Right cardiac atrium (tissue), 5 donors: Measurements from ENCODE around the gene PEDS1. TPM values are rescaled to one million over a fixed set of nuclear protein-coding genes. Genes with fewer than 3 reads are reported as not detected.
"Not testable (repeated sequence)": the region's sequence is repeated elsewhere in the genome, so short reads cannot be mapped to it uniquely, and the experiment has no call there.

Experiments used
- ATAC-seq, 2 donors: fragments of 200-7000 bp; cut with Tn5 transposase; one replicate each; pipeline versions ENCODE4 v1.8.0 to v1.9.1; 2020; ENCODE audit warnings: moderate library complexity in 2 of 2, mild to moderate bottlenecking in 1 of 2
- DNase-seq, 3 donors: peaks; one replicate each; pipeline ENCODE4 v3.0.0-alpha.2; 2020
- H3K27ac ChIP-seq: one replicate; pipeline ENCODE4 v1.5.1; 2013; ENCODE audit warnings: mild to moderate bottlenecking, low read length, control low read depth, moderate library complexity
- H3K27me3 ChIP-seq: one replicate; pipeline ENCODE4 v1.6.1; 2013; ENCODE audit not compliant: control insufficient read depth, insufficient read depth
- H3K4me1 ChIP-seq: one replicate; pipeline ENCODE4 v1.6.1; 2013; ENCODE audit warnings: low read length; ENCODE audit not compliant: control insufficient read depth, insufficient read depth
- H3K4me3 ChIP-seq: one replicate; pipeline ENCODE4 v1.5.1; 2013; ENCODE audit warnings: low read length, control low read depth
- H3K9me3 ChIP-seq: one replicate; pipeline ENCODE4 v1.6.1; 2013; ENCODE audit warnings: low read length; ENCODE audit not compliant: control insufficient read depth
- WGBS: extraction: QIAGEN DNeasy Blood & Tissue Kit; methylation state at CpG from one replicate; pipeline ENCODE4 v1.1.7; 2013; 5-methylcytosine and 5-hydroxymethylcytosine counted together
- intact Hi-C, 4 donors: fragments of 100-400 bp; cut with DNase I; formaldehyde crosslinking; loops; one replicate each; pipeline versions ENCODE4 v1.11.0 to v1.14.0; 2022 to 2023
- polyA plus RNA-seq: library from polyadenylated mRNA; stranded (reverse); fragments of 200-250 nt; gene quantifications from one replicate; pipeline ENCODE4 v1.2.3, GENCODE V29; 2013
- total RNA-seq, 4 donors: library from RNA; stranded (reverse); fragmentation: NEBNext Ultra II Directional; extraction: Animal tissue kit (Norgen Biotek cat#: 25700); gene quantifications; one replicate each; pipeline ENCODE4 v1.2.1, GENCODE V29; 2021
- donor health status: healthy with polysubstance abuse.
- donor health status: DM: no; HTN: yes; CAD: no.
- donor health status: DM: no; HTN: no; CAD: no.
- donor health status: DM: no; HTN: yes; CAD: no; lungs with severe emphysema.
- donor health status: DM: yes; HTN: yes; CAD: no.

The PEDS1 gene
- total and polyA plus RNA-seq, 5 donors: 19.3 to 26.8 (median 22.5) TPM

DNA sequence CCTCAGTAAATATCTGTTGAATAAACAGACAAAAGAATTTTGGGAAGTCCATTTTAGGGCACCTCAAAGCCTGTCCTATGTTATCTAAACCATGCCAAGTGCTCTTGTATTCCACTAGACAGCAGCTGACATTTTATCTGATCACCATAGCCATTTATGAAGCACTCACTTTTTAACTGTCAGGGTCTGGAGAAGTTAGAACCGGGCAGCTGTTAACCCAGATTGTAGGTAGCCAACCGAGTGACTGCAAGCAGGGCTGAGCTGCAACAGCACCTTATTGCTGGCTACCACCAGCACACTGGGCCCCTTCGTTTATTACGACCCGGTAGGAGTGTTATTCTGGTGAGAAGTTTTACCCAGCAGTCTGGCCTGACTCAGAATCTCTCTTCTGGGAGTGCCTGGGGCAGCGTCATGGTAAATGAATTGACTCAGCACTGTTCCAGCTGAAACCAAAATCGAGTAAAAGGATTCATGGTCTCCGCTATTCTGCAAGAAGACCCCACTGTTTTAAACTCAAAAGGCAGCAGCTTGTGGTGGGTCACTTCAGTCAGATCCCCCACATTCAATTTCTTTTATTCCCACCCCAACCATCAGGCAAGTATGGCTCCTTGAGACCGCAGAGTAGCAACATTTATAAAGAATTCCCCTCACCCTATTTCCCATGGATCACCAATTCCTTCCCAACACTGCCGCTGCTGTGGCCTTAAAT lies 42.2 kb downstream of the PEDS1 start:
- intact Hi-C loops: no loop called here
- 46% methylated on average over 10 of the region's 10 CpGs for WGBS
- Histone ChIP-seq H3K4me3 (peak overlapping the region; percentile 99), H3K9me3 (no peaks in the 10 kb centered on the region), H3K27me3 (no peaks in the 10 kb centered on the region), H3K4me1 (peaks cover 36% of the 10 kb centered on the region), H3K27ac (peak overlapping the region; percentile 100)
- ATAC-seq (no peak), DNase-seq (no peak)

DNA sequence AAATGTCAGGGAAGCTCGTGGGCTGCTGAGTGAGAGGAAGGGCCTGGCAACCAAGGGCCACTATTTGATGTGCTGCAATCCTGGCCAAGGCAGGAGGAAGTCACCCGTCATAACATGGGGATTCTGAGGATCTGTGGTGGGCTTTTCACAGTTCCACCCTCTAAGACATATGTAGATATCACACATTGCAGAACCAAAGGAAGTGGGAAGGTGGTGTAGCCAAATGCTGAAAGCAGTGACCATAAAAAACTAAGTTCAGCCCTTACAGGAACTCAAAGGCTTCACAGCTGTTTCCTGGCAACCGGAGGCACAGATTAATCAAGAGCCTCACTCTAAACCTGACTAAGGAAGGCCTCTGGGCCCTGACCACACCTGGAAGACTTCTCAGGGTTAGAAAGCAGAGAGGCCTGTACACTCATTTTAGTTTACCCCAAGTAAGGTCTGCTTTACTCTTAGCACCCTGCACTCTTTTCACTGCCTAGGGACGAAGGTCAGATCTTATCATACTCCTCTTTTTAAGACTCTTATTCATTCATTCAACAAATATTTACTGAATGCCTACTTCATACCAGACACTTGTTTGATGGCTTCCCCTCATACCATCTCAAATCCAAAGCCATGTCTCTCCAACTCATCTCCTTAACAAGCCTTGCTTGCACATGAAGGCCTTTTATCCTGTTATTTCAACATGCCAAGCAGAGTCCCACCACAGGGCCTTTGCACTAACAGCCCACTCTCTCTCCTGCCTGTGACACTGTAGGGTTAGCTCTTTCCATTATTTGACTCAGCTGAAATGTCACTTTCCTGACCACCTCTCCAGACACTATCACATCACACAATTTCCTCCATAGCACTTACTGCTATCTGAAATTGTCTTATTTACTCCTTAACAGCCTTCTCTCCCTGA lies 43.1 kb downstream of the PEDS1 start:
- no peak for DNase-seq
- no peak for ATAC-seq
- Histone ChIP-seq H3K27me3 (no peaks in the 10 kb centered on the region), H3K9me3 (no peaks in the 10 kb centered on the region), H3K4me1 (peaks cover 35% of the 10 kb centered on the region), H3K27ac (peak overlapping the region; percentile 41), H3K4me3 (no peak overlapping the region)
- intact Hi-C loops: no loop called here
- WGBS: 23% methylated on average over 4 of the region's 4 CpGs

DNA sequence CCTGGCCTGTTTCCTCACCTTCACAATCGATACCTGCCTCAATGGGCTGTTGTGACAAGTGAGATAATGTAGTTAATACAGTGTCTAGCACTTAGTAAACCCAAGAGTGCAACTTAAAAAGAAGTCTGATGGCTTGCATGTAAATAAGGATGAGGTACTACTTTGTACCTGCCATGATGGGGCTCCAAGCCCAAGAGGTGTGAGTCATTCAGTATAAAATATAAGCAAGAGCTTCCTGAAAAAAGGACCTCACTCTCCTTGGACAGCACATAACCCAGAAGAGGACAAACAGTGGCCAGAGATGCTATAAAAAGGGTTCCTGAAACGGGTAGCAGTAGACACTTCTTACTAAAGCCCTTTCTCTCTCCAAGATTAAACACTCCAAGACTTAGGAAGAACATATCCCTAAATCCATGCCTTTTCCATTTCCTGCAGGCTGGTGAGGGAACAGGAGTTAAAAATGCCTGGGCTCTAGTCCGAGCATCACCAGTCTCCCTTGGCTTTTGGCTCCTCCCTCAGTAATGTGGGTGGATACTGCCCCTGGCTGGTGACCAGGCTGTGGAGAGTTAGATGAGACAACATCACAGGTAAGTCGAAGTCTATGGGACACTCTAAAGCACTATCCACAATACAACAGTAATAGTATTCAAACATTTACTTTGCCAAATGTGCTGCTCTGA lies 44.8 kb downstream of the PEDS1 start:
- DNase-seq (no peak), ATAC-seq (no peak)
- Histone ChIP-seq H3K4me1 (peaks cover 35% of the 10 kb centered on the region), H3K27ac (no peak overlapping the region), H3K9me3 (no peaks in the 10 kb centered on the region), H3K4me3 (no peak overlapping the region), H3K27me3 (no peaks in the 10 kb centered on the region)
- WGBS: 49% methylated on average over 4 of the region's 4 CpGs
- intact Hi-C loops: no loop called here

DNA sequence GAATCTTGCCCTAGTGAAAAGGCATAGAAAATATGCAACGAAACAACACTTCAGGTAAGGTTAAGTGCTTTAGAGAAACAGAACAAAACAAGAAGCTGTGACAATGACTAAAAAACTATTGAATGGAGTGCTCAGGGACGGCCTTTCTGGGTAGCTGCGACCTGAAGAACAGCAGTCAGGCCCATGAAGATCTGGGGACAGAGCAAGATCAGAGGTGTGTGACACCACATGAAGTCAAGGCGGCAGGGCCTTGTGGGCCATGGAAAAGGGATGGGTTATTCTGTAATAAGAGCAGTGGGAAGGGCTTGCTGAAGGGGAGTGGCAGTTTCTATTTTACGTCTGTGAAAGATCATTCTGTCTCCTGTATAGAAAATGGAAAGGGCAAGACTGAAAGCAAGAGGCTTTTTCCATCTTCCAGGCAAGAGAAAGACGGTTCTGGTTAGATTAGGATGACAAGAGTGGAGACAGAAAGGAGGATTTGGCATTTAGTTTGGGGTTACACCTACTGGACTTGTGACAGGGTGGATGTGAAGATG lies 45.7 kb downstream of the PEDS1 start:
- Histone ChIP-seq H3K27ac (no peak overlapping the region), H3K4me1 (peaks cover 35% of the 10 kb centered on the region), H3K4me3 (no peak overlapping the region), H3K27me3 (no peaks in the 10 kb centered on the region), H3K9me3 (no peaks in the 10 kb centered on the region)
- DNase-seq (no peak), ATAC-seq (no peak)
- WGBS: 59% methylated on average over 6 of the region's 6 CpGs
- intact Hi-C loops: no loop called here

DNA sequence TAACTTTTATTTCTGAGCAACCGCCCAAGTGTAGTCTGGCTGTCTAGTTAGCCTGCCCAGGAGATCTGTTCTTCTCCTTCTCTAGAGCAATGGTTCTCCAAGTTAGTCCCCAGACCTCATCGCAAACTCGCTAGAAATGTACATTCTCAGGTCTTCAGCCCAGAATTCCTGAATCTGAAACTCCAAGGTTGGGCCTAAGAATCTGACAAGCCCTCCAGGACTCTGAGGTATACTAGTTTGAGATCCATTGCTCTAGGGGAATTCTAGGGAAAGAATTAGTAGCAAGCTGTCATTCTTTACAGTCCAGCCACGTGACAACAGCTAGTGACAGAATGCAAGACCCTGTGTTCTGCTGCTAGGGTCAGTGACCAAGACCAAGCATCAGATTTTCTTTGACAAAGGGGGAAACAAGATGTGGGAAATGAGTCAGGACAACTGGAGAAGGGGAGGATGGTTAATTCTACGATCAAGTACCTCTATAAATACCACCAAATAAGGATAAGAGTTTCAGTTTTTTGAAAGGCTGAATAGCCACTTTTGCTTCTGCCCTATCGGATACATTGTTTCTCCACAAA lies 46.4 kb downstream of the PEDS1 start:
- no peaks in the 10 kb centered on the region for H3K9me3 ChIP-seq
- no peak for DNase-seq
- WGBS: 75% methylated on average over 6 of the region's 6 CpGs
- peaks cover 35% of the 10 kb centered on the region for H3K4me1 ChIP-seq
- no peak overlapping the region for H3K4me3 ChIP-seq
- intact Hi-C loops: no loop called here
- H3K27me3 ChIP-seq: no peaks in the 10 kb centered on the region
- ATAC-seq: no peak
- H3K27ac ChIP-seq: no peak overlapping the region

DNA sequence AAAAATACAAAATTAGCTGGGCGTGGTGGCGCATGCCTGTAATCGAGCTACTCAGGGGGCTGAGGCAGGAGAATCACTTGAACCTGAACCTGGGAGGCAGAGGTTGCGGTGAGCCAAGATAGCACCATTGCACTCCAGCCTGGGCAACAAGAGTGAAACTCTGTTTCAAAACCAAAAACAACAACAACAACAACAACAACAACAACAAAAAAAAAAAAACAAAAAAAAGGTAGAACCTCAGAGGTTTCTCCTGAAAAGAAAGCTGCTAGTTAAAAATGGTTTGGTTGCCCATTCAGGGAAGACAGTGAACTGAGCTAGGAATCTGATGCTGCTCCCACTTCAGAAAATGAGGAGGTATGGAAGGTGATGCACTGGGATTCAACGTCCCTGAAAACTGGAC lies 46.9 kb downstream of the PEDS1 start:
- peaks cover 36% of the 10 kb centered on the region for H3K4me1 ChIP-seq
- H3K27ac ChIP-seq, intact Hi-C loops, H3K27me3 ChIP-seq, DNase-seq, H3K9me3 ChIP-seq, ATAC-seq, H3K4me3 ChIP-seq: not testable (repeated sequence)
- WGBS: 86% methylated on average over 5 of the region's 5 CpGs

Other genes with a start within 250 kb of the PEDS1 start
- gene SPATA2, start 238.2 kb downstream of the PEDS1 start, total RNA-seq: 1 to 10 TPM; 6.4 to 8.2 (median 7.1) TPM
- gene SPATA2, start 238.2 kb downstream of the PEDS1 start, polyA plus RNA-seq: 5.5 TPM
- gene RNF114, start 217.3 kb downstream of the PEDS1 start, total RNA-seq: 10 to 100 TPM; 44.0 to 50.0 (median 47.1) TPM
- gene RNF114, start 217.3 kb downstream of the PEDS1 start, polyA plus RNA-seq: 42.8 TPM
- 1 to 10 TPM; 2.9 to 6.0 (median 3.4) TPM for gene SNAI1, start 170.7 kb downstream of the PEDS1 start, total RNA-seq
- gene SNAI1, start 170.7 kb downstream of the PEDS1 start, polyA plus RNA-seq: 8.4 TPM
- 100 to 1,000 TPM in 1 of 4 donors, 10 to 100 TPM in 3; 86.8 to 120 (median 91.9) TPM for gene UBE2V1, start 40.6 kb downstream of the PEDS1 start, total RNA-seq
- 86.0 TPM for gene UBE2V1, start 40.6 kb downstream of the PEDS1 start, polyA plus RNA-seq
- gene CEBPB, start 37.1 kb upstream of the PEDS1 start, total RNA-seq: 10 to 100 TPM; 46.2 to 92.4 (median 64.3) TPM
- 16.4 TPM for gene CEBPB, start 37.1 kb upstream of the PEDS1 start, polyA plus RNA-seq